HepG2 (cell line): ENCODE results near the gene TDRD9. TPM values are rescaled to one million over a fixed set of nuclear protein-coding genes. Genes with fewer than 3 reads are reported as not detected.

Experiments
- ATAC-seq: fragments of 200-7000 bp; cut with Tn5 transposase; 3 replicates; pipeline ENCODE4 v1.9.1; 2020; ENCODE audit warnings: mild to moderate bottlenecking, moderate library complexity
- BruUV-seq: library from RNA; stranded (reverse); fragments of 400-500 nt; replicated peaks from 2 replicates; lab custom pipeline; 2021; lab: Mats Ljungman, UMichigan
- CTCF ChIA-PET: fragments of 300-600 bp; formaldehyde crosslinking; extraction: SDS; loops from one replicate; lab custom pipeline; 2021; ENCODE audit warnings: low total read pairs, inconsistent platforms, low intra/inter-chr PET ratio; lab: Yijun Ruan, JAX
- POLR2A ChIA-PET: fragments of 350-600 bp; sonication (Branson Sonifier 250); formaldehyde crosslinking; loops from one replicate; lab custom pipeline; 2020; ENCODE audit warnings: antibody characterized with exemption, inconsistent platforms; lab: Yijun Ruan, JAX
- DNase-seq: peaks from one replicate; pipeline ENCODE4 v3.0.0-alpha.2; 2015; ENCODE audit warnings: low spot score
- FAIRE-seq: peaks from 3 replicates; lab custom pipeline; 2011; peaks lifted over from hg19 to GRCh38; lab: Jason Lieb, UNC
- H2AFZ ChIP-seq: one replicate; pipeline ENCODE4 v1.6.1; 2011; ENCODE audit warnings: low read length, inconsistent platforms
- H3K27ac ChIP-seq: fragments of 300-600 bp; 3 replicates; pipeline ENCODE4 v1.8.0; 2011; ENCODE audit warnings: mixed run types, mild to moderate bottlenecking, mixed read lengths, low read length, inconsistent platforms; ENCODE audit not compliant: insufficient read depth; ENCODE audit errors: extremely low read length
- H3K27me3 ChIP-seq, 2 experiments: fragments of 200-600 bp in 1 of 2; 2 replicates in 1 of 2; 3 replicates in 1 of 2; pipeline versions ENCODE4 v1.6.0 to v1.8.0; 2011; ENCODE audit warnings: low read length in 2 of 2, mild to moderate bottlenecking in 2 of 2, moderate library complexity in 2 of 2, inconsistent platforms in 1 of 2; ENCODE audit not compliant: insufficient read depth in 2 of 2, control insufficient read depth in 1 of 2
- H3K36me3 ChIP-seq, 2 experiments: fragments of 200-600 bp in 1 of 2; replicated peaks in 1 of 2; 2 replicates in 1 of 2; 3 replicates in 1 of 2; pipeline versions ENCODE4 v1.5.1 to v1.8.0; 2011; ENCODE audit warnings: low read length in 2 of 2, inconsistent platforms in 1 of 2; ENCODE audit not compliant: insufficient read depth in 2 of 2, control insufficient read depth in 1 of 2
- H3K4me1 ChIP-seq: 2 replicates; pipeline ENCODE4 v1.5.1; 2012; ENCODE audit warnings: low read length, inconsistent platforms; ENCODE audit not compliant: insufficient read depth
- H3K4me2 ChIP-seq: 2 replicates; pipeline ENCODE4 v1.6.0; 2011; ENCODE audit warnings: low read depth, low read length, inconsistent platforms
- H3K4me3 ChIP-seq, 3 experiments: fragments of 200-600 bp in 1 of 3; sonication (generic), shearing (Covaris generic) in 1 of 3; replicated peaks in 1 of 3; 2 replicates each; pipeline ENCODE4 v1.5.1; 2011 to 2016; ENCODE audit warnings: low read length in 3 of 3, inconsistent platforms in 2 of 3, low read depth in 2 of 3, mild to moderate bottlenecking in 2 of 3, control low read depth in 1 of 3, mixed read lengths in 1 of 3; ENCODE audit not compliant: insufficient read depth in 1 of 3
- H3K79me2 ChIP-seq: one replicate; pipeline ENCODE4 v1.6.1; 2011; ENCODE audit warnings: low read length, inconsistent platforms; ENCODE audit not compliant: insufficient read depth
- H3K9ac ChIP-seq: 2 replicates; pipeline ENCODE4 v1.6.0; 2011; ENCODE audit warnings: mild to moderate bottlenecking, low read depth, low read length, inconsistent platforms; ENCODE audit not compliant: insufficient read depth
- H3K9me3 ChIP-seq: 2 replicates; pipeline ENCODE4 v1.5.1; 2012; ENCODE audit warnings: mild to moderate bottlenecking, low read length
- H4K20me1 ChIP-seq: 2 replicates; pipeline ENCODE4 v1.6.0; 2011; ENCODE audit warnings: inconsistent platforms, mild to moderate bottlenecking, low read length, moderate library complexity; ENCODE audit not compliant: insufficient read depth
- ARNT2 ChIP-seq: sonication (generic); formaldehyde crosslinking; IDR thresholded peaks from 2 replicates; pipeline ENCODE4 v1.8.0; 2022; ENCODE audit warnings: mild to moderate bottlenecking, low read depth, missing genetic modification reagents, moderate library complexity
- IRX3 ChIP-seq: sonication (generic); formaldehyde crosslinking; IDR thresholded peaks from 2 replicates; pipeline ENCODE4 v1.8.1; 2023; ENCODE audit warnings: mild to moderate bottlenecking, low read depth, missing genetic modification reagents, borderline replicate concordance
- LCORL ChIP-seq, 2 experiments: fragments of 450-650 bp in 1 of 2; sonication (generic) in 1 of 2; formaldehyde crosslinking in 1 of 2; IDR thresholded peaks; 2 replicates each; pipeline versions ENCODE4 v1.5.0 to v1.6.1; 2017 to 2020; ENCODE audit warnings: antibody characterized with exemption in 1 of 2, missing genetic modification reagents in 1 of 2
- PCBP2 ChIP-seq: fragments of 200-400 bp; formaldehyde crosslinking; optimal IDR thresholded peaks from 2 replicates; pipeline ENCODE3; 2018; ENCODE audit warnings: low read length, low read depth; ENCODE audit not compliant: poor library complexity, severe bottlenecking
- TCF7L2 ChIP-seq: IDR thresholded peaks from 2 replicates; pipeline ENCODE4 v1.6.1; 2011; ENCODE audit warnings: mild to moderate bottlenecking, low read depth, low read length, moderate library complexity
- ZFP41 ChIP-seq: sonication (generic); formaldehyde crosslinking; IDR thresholded peaks from 2 replicates; pipeline ENCODE4 v1.4.0; 2020; ENCODE audit warnings: mild to moderate bottlenecking, missing genetic modification reagents, borderline replicate concordance
- ZNF790 ChIP-seq: sonication (generic); formaldehyde crosslinking; IDR thresholded peaks from 2 replicates; pipeline ENCODE4 v1.8.0; 2022; ENCODE audit warnings: missing genetic modification reagents, mild to moderate bottlenecking, borderline replicate concordance
- WGBS: methylation state at CpG from one replicate; pipeline ENCODE4 v1.1.6; 2017; ENCODE audit warnings: low lambda C conversion rate; 5-methylcytosine and 5-hydroxymethylcytosine counted together
- in situ Hi-C: cut with HindIII; loops from 2 replicates; pipeline ENCODE4 v1.10.0; 2017; ENCODE audit warnings: low pct_unique_long_range_greater_than_20kb; ENCODE audit not compliant: extremely low pct_ligation_motif_present
- intact Hi-C: fragments of 100-400 bp; cut with micrococcal nuclease; formaldehyde crosslinking; loops from one replicate; pipeline ENCODE4 v1.10.0; 2022; ENCODE audit not compliant: unreplicated experiment
- polyA plus RNA-seq, 8 experiments: library from polyadenylated mRNA; depleted of rRNA in 3 of 8; stranded (reverse) in 7 of 8; unstranded in 1 of 8; fragments of >200 nt; fragmentation: Illumina TruSeq in 4 of 8; extraction: Trizol in 4 of 8; gene quantifications; 2 replicates each; pipeline versions ENCODE4 v1.2.1 to v1.2.3, GENCODE V29; 2011 to 2016; ENCODE audit warnings: low read depth in 4 of 8, missing spikeins in 1 of 8, mixed read lengths in 1 of 8; ENCODE audit not compliant: insufficient read depth in 1 of 8
- total RNA-seq, 5 experiments: library from RNA; depleted of rRNA; stranded (reverse); fragments of >200 nt; fragmentation: Illumina TruSeq; extraction: Trizol; gene quantifications; 2 replicates each; pipeline ENCODE4 v1.2.3, GENCODE V29; 2016; ENCODE audit warnings: low read depth in 1 of 5
- TF ChIP-seq, protein P1 (sequence below): sonication (generic); formaldehyde crosslinking; IDR thresholded peaks from 2 replicates; pipeline ENCODE4 v1.8.1; 2022; ENCODE audit warnings: mild to moderate bottlenecking, missing genetic modification reagents

TDRD9 gene
- total and polyA plus RNA-seq, 2 of the 13 experiments (the other 11 are each of a cell fraction or from before 2014, with no cell fraction given): not detected

GRCh38 chr14:103997391-103997790 is 69.1 kb downstream of the TDRD9 start (continued):
- no peak for TF ChIP-seq ZNF790 (CRISPR knock-in tag)
- no peak for TF ChIP-seq TCF7L2
- no peak for TF ChIP-seq IRX3

DNA sequence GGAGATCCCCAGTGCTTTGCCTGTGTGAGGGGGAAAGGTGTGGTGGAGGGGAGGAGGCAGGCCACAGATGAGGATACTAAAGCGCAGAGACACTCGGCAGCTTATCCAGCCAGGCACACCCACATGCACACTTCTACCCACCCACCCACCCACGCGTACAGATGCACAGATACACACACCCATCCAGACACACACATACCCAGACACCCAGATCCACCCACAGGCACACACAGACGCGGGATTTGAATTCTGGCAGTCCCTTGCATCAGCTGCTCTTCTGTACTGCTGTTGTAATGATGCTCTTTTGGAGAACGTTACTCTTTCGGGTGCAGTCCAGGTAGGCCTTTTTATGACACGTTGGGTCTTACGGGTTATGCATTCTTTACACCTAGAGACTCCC is 69.8 kb downstream of the TDRD9 start:
- intact Hi-C loops: no loop called here
- TF ChIP-seq ZFP41 (no peak), PCBP2 (no peak), LCORL (IDR thresholded peaks at IDR 0.05) (no peak), LCORL (CRISPR knock-in tag; IDR thresholded peaks at IDR 0.05) (no peak), ARNT2 (CRISPR knock-in tag) (no peak)
- TF ChIP-seq, protein P1, sequence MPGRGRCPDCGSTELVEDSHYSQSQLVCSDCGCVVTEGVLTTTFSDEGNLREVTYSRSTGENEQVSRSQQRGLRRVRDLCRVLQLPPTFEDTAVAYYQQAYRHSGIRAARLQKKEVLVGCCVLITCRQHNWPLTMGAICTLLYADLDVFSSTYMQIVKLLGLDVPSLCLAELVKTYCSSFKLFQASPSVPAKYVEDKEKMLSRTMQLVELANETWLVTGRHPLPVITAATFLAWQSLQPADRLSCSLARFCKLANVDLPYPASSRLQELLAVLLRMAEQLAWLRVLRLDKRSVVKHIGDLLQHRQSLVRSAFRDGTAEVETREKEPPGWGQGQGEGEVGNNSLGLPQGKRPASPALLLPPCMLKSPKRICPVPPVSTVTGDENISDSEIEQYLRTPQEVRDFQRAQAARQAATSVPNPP: no peak
- TF ChIP-seq, all 625 proteins: peak for 0

More for the DNA sequence above, 69.8 kb downstream of the TDRD9 start:
- no peaks in the 10 kb centered on the region for H3K36me3 ChIP-seq
- H3K9ac ChIP-seq: no peak overlapping the region
- H3K27ac ChIP-seq: no peak overlapping the region
- ChIA-PET CTCF (no interaction called here), POLR2A (no interaction called here)
- FAIRE-seq (no peak), ATAC-seq (no peak), DNase-seq (no peak)
- 57% methylated on average over 2 of the region's 10 CpGs for WGBS
- in situ Hi-C loops: no loop called here
- H3K27me3 ChIP-seq: peaks cover 0 to 39% of the 10 kb centered on the region in 2 experiments; a peak in 3 of 5 replicates
- no TSS peak for BruUV-seq
- H3K4me1 ChIP-seq: no peaks in the 10 kb centered on the region
- no peaks in the 10 kb centered on the region for H4K20me1 ChIP-seq
- H3K4me3 ChIP-seq: no peak overlapping the region
- H2AFZ ChIP-seq: no peak overlapping the region
- H3K9me3 ChIP-seq: no peaks in the 10 kb centered on the region
- no peak overlapping the region for H3K4me2 ChIP-seq
- H3K79me2 ChIP-seq: no peaks in the 10 kb centered on the region
